ENCODE measurements around the gene TMEM132D. TPM values are rescaled to one million over a fixed set of nuclear protein-coding genes. Genes with fewer than 3 reads are reported as not detected.

The TMEM132D gene
- total and polyA plus RNA-seq, 2 of the 8 experiments (the other 6 are each of a cell fraction or from before 2014, with no cell fraction given), result 3.5 to 10.1 TPM

- H3K4me1 ChIP-seq (replicated peaks in 1 of 4; ENCODE audit: control insufficient read depth in 3 of 4, insufficient read depth in 4 of 4, low read length in 3 of 4), result peaks cover 0 to 6% (median 4%) of the 10 kb centered on the region in 4 experiments; a peak in 4 of 7 replicates
- no peak overlapping the region for H3K4me3 ChIP-seq (ENCODE audit: extremely low read depth in 1 of 4, insufficient read depth in 2 of 4, low read depth in 3 of 4, low read length in 4 of 4)
- ChIA-PET CTCF (ENCODE audit: partially characterized antibody) (interaction anchor here (0.7 to 3.2 kb wide), 2 partner anchors 35 to 685 kb away, joined by 3 to 9 read pairs; no protein-coding TSS in a partner anchor), POLR2A (ENCODE audit: partially characterized antibody) (no interaction called here)
- no peak overlapping the region for H3K18ac ChIP-seq (ENCODE audit: extremely low read depth, low read length)
- H2BK20ac ChIP-seq (ENCODE audit: low read length), result no peak overlapping the region
- H2AFZ ChIP-seq (ENCODE audit: low read length), result no peak overlapping the region
- no peak overlapping the region for H4K8ac ChIP-seq (ENCODE audit: extremely low read depth, insufficient read depth, low read length)
- no peaks in the 10 kb centered on the region; a peak in 1 of 8 replicates for H3K36me3 ChIP-seq (ENCODE audit: control insufficient read depth in 2 of 4, insufficient read depth in 4 of 4, low read length in 3 of 4)
- no peak overlapping the region for H2AK5ac ChIP-seq (ENCODE audit: low read depth, low read length)
- no peak overlapping the region for H3K27ac ChIP-seq (ENCODE audit: low read depth, low read length)
- H3K23me2 ChIP-seq (ENCODE audit: low read depth, low read length), result no peaks in the 10 kb centered on the region
- H2BK12ac ChIP-seq (ENCODE audit: low read depth, low read length), result no peak overlapping the region
- H4K20me1 ChIP-seq (replicated peaks in 1 of 2; ENCODE audit: control insufficient read depth in 1 of 2, insufficient read depth in 2 of 2, low read length in 2 of 2), result no peaks in the 10 kb centered on the region
- 93% methylated on average over 6 of the region's 6 CpGs; no CpG with 5 or more reads in 1 of the 2 experiments for WGBS, 2 experiments (ENCODE audit: extremely low coverage in 1 of 2, insufficient coverage in 1 of 2, insufficient read length in 1 of 2, insufficient replicate concordance in 2 of 2, low coverage in 1 of 2, low lambda C conversion rate in 2 of 2, missing lambda C conversion rate in 1 of 2)
- no peaks in the 10 kb centered on the region for H3K79me1 ChIP-seq (ENCODE audit: low read depth, low read length)
- H3K9me3 ChIP-seq (ENCODE audit: insufficient read depth in 2 of 2, low read depth in 1 of 2, low read length in 1 of 2), result no peaks in the 10 kb centered on the region
- H2BK120ac ChIP-seq (replicated peaks; ENCODE audit: low read depth, low read length), result no peak overlapping the region
- H3K27me3 ChIP-seq (replicated peaks in 1 of 4; ENCODE audit: control insufficient read depth in 3 of 4, extremely low read depth in 1 of 4, insufficient read depth in 3 of 4, low read length in 3 of 4), result no peaks in the 10 kb centered on the region
- H3K9ac ChIP-seq (replicated peaks in 1 of 4; ENCODE audit: extremely low read depth in 1 of 4, low read depth in 3 of 4, low read length in 3 of 4), result no peak overlapping the region
- no peak for FAIRE-seq
- no peak overlapping the region for H4K91ac ChIP-seq (replicated peaks; ENCODE audit: insufficient read length, low read length)
- H3K4ac ChIP-seq (replicated peaks; ENCODE audit: insufficient read length, low read depth, low read length), result no peak overlapping the region
- H3K23ac ChIP-seq (ENCODE audit: insufficient read length), result no peak overlapping the region
- H2BK5ac ChIP-seq (ENCODE audit: low read depth, low read length), result no peak overlapping the region
- H4K5ac ChIP-seq (ENCODE audit: insufficient read length, low read depth, low read length), result no peak overlapping the region
- H2BK15ac ChIP-seq (ENCODE audit: low read length), result no peak overlapping the region
- no peak overlapping the region for H3K14ac ChIP-seq (ENCODE audit: insufficient read length)
- no peak overlapping the region for H3K4me2 ChIP-seq (ENCODE audit: insufficient read depth in 1 of 2, low read depth in 2 of 2, low read length in 2 of 2)
- no peaks in the 10 kb centered on the region for H3K79me2 ChIP-seq (ENCODE audit: control insufficient read depth in 1 of 2, insufficient read depth in 2 of 2, low read length in 2 of 2)
- H3K56ac ChIP-seq (replicated peaks; ENCODE audit: insufficient read length, low read depth, low read length), result no peak overlapping the region
- DNase-seq (ENCODE audit: low read depth in 1 of 2, low spot score in 2 of 2), result no peak
- TF ChIP-seq SUZ12 (IDR thresholded peaks at IDR 0.05; ENCODE audit: low read length) (no peak), ASH2L (IDR thresholded peaks at IDR 0.05; ENCODE audit: low read length) (no peak), SRF (IDR thresholded peaks at IDR 0.05; ENCODE audit: low read depth, low read length) (no peak), SAP30 (IDR thresholded peaks at IDR 0.05; ENCODE audit: insufficient read depth, insufficient replicate concordance, low read length) (no peak), EZH2 (IDR thresholded peaks at IDR 0.05; ENCODE audit: low read depth, low read length, severe bottlenecking) (no peak), SIN3A (conservative IDR thresholded peaks at IDR 0.05 in 1 of 2, IDR thresholded peaks at IDR 0.05 in 1 of 2; ENCODE audit: low read depth in 1 of 2, low read length in 2 of 2) (no peak), TBP (IDR thresholded peaks at IDR 0.05; ENCODE audit: low read depth, low read length) (no peak), BRCA1 (IDR thresholded peaks at IDR 0.05; ENCODE audit: low read depth, low read length) (no peak), TAF7 (optimal IDR thresholded peaks at IDR 0.05; ENCODE audit: borderline replicate concordance, low read depth, low read length) (no peak), CHD2 (IDR thresholded peaks at IDR 0.05; ENCODE audit: low read length) (no peak), GABPA (IDR thresholded peaks at IDR 0.05; ENCODE audit: borderline replicate concordance, insufficient read depth, low read length) (no peak), JUN (IDR thresholded peaks at IDR 0.05; ENCODE audit: low read depth, low read length) (no peak), POU5F1 (IDR thresholded peaks at IDR 0.05; ENCODE audit: low read depth, low read length) (no peak), CHD1 (IDR thresholded peaks at IDR 0.05; ENCODE audit: low read depth, low read length) (no peak), EGR1 (IDR thresholded peaks at IDR 0.05; ENCODE audit: borderline replicate concordance, low read depth, low read length) (no peak)
Measured at GRCh38 chr12:129226851-129227250, 677.0 kb downstream of the TMEM132D start.

All from H1 (cell line).